MCF 10A (cell line): Measurements from ENCODE around the gene SFT2D2. TPM values are rescaled to one million over a fixed set of nuclear protein-coding genes. Genes with fewer than 3 reads are reported as not detected.

Experiments
- BruUV-seq: library from RNA; stranded (reverse); fragments of 400-500 nt; replicated peaks from 2 replicates; lab custom pipeline; 2021; lab: Mats Ljungman, UMichigan
- CTCF ChIA-PET: fragments of 300-600 bp; sonication (Branson Sonifier 250); formaldehyde crosslinking; extraction: SDS; loops from one replicate; lab custom pipeline; 2021; ENCODE audit warnings: antibody characterized with exemption, inconsistent platforms; lab: Yijun Ruan, JAX
- POLR2A ChIA-PET: fragments of 300-600, 350-650 bp; sonication (Branson Sonifier 250); formaldehyde crosslinking; extraction: SDS; loops from one replicate; lab custom pipeline; 2020; ENCODE audit warnings: antibody characterized with exemption, inconsistent platforms; lab: Yijun Ruan, JAX
- DNase-seq: peaks from one replicate; pipeline ENCODE4 v3.0.0-alpha.2; 2018; ENCODE audit not compliant: unreplicated experiment
- H3K27ac Mint-ChIP-seq: one replicate; pipeline ENCODE4 v1.8.0; 2022; ENCODE audit warnings: mild to moderate bottlenecking, low read depth, mixed read lengths; ENCODE audit not compliant: unreplicated experiment
- H3K27me3 Mint-ChIP-seq: one replicate; pipeline ENCODE4 v1.8.0; 2022; ENCODE audit warnings: mixed read lengths; ENCODE audit not compliant: insufficient read depth, unreplicated experiment
- H3K36me3 Mint-ChIP-seq: one replicate; pipeline ENCODE4 v1.8.0; 2022; ENCODE audit warnings: mild to moderate bottlenecking, moderate library complexity, mixed read lengths; ENCODE audit not compliant: insufficient read depth, unreplicated experiment
- H3K4me1 Mint-ChIP-seq: one replicate; pipeline ENCODE4 v1.8.0; 2022; ENCODE audit warnings: mixed read lengths; ENCODE audit not compliant: insufficient read depth, unreplicated experiment
- H3K4me3 Mint-ChIP-seq: one replicate; pipeline ENCODE4 v1.8.0; 2022; ENCODE audit warnings: mild to moderate bottlenecking, moderate library complexity, mixed read lengths; ENCODE audit not compliant: unreplicated experiment
- H3K9me3 Mint-ChIP-seq: one replicate; pipeline ENCODE4 v1.8.0; 2022; ENCODE audit warnings: mixed read lengths; ENCODE audit not compliant: unreplicated experiment
- intact Hi-C: fragments of 100-400 bp; cut with micrococcal nuclease; formaldehyde crosslinking; loops from 2 replicates; pipeline ENCODE4 v1.14.1; 2022
- total RNA-seq: library from RNA; stranded (reverse); gene quantifications from 2 replicates; pipeline ENCODE4 v1.2.3, GENCODE V29; 2022
- TF ChIP-seq, protein P1 (sequence below): fragments of 200-600 bp; IDR thresholded peaks from one replicate; pipeline ENCODE4 v1.8.0; 2022; ENCODE audit warnings: antibody characterized with exemption, mild to moderate bottlenecking; ENCODE audit not compliant: unreplicated experiment

Gene SFT2D2
- total RNA-seq, 1 experiment from 2014 or later: 56.5 TPM

DNA sequence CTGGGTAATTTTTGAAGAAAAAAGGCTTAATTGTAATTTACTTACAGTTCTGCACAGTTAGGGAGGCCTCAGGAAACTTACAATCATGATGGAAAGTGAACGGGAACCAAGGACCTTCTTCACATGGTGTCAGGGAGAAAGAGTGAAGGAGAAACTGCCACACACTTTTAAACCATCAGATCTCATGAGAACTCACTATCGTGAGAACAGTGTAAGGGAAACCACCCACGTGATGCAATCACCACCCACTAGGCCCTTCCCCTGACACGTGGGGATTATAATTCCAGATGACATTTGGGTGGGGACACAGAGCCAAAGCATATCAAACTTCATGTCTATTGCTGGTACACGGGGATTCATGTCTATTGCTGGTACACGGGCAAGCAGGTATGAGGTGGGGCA, 5.3 kb upstream of the SFT2D2 start:
- no peaks in the 10 kb centered on the region for H3K36me3 Mint-ChIP-seq
- intact Hi-C loops: no loop called here
- ChIA-PET CTCF (interaction anchor here (1.4 kb wide), 1 partner anchor 15 kb away, joined by 3 read pairs; no protein-coding TSS in a partner anchor), POLR2A (no interaction called here)
- no peaks in the 10 kb centered on the region for H3K27me3 Mint-ChIP-seq
- DNase-seq: no peak
- TF ChIP-seq, protein P1, sequence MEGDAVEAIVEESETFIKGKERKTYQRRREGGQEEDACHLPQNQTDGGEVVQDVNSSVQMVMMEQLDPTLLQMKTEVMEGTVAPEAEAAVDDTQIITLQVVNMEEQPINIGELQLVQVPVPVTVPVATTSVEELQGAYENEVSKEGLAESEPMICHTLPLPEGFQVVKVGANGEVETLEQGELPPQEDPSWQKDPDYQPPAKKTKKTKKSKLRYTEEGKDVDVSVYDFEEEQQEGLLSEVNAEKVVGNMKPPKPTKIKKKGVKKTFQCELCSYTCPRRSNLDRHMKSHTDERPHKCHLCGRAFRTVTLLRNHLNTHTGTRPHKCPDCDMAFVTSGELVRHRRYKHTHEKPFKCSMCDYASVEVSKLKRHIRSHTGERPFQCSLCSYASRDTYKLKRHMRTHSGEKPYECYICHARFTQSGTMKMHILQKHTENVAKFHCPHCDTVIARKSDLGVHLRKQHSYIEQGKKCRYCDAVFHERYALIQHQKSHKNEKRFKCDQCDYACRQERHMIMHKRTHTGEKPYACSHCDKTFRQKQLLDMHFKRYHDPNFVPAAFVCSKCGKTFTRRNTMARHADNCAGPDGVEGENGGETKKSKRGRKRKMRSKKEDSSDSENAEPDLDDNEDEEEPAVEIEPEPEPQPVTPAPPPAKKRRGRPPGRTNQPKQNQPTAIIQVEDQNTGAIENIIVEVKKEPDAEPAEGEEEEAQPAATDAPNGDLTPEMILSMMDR: no peak
- H3K9me3 Mint-ChIP-seq: peaks cover 9% of the 10 kb centered on the region
- peaks cover 25% of the 10 kb centered on the region for H3K4me1 Mint-ChIP-seq
- H3K27ac Mint-ChIP-seq: no peak overlapping the region
- BruUV-seq: no TSS peak
- H3K4me3 Mint-ChIP-seq: no peak overlapping the region

DNA sequence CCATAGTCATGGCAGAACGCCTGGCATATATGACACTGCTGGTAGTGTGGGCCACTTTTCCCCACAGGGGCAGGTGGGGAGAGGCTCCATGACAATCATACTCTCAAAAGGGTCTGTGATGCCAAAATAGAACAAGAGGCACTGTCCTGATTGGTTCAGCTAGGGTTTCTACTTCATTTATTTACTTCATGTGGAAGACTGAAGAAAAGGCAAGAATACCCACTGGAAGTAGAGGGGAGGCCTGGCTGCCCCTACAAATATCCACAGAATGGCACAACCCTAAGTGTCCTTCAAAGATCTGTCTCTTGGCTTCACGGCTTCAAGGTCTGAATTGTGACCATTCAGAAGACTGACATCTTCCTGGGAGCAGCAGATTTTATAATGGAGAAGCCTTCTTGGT, 4.5 kb upstream of the SFT2D2 start:
- Mint-ChIP-seq H3K27ac (no peak overlapping the region), H3K4me3 (no peak overlapping the region), H3K4me1 (peaks cover 21% of the 10 kb centered on the region), H3K9me3 (peaks cover 9% of the 10 kb centered on the region), H3K36me3 (no peaks in the 10 kb centered on the region), H3K27me3 (no peaks in the 10 kb centered on the region)
- intact Hi-C loops: no loop called here
- ChIA-PET POLR2A (no interaction called here), CTCF (interaction anchor here (0.6 to 1.4 kb wide), 3 partner anchors 14 to 1255 kb away, joined by 3 to 5 read pairs (median 3); no protein-coding TSS in a partner anchor)
- DNase-seq: no peak
- no TSS peak for BruUV-seq
- TF ChIP-seq, protein P1: no peak

DNA sequence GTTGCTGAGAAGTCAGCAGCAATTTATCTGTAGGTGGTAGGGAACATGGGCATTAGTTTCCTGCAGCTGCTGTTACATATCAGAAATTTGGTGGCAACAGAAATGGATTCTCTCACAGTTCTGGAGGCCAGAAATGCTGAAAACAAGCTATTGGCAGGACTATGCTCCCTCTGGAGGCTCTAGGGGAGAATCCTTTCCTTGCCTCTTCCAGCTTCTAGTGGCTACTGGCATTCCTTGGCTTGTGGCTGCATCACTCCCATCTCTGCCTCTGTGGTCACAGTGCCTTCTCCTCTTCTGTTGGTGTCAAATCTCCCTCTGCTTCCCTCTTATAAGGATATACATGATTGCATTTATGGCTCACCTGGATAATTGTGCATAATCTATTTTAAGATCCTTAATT, 2.5 kb upstream of the SFT2D2 start:
- BruUV-seq: no TSS peak
- Mint-ChIP-seq H3K27me3 (no peaks in the 10 kb centered on the region), H3K9me3 (peaks cover 9% of the 10 kb centered on the region), H3K36me3 (no peaks in the 10 kb centered on the region), H3K27ac (peak overlapping the region; percentile 21), H3K4me3 (no peak overlapping the region), H3K4me1 (peaks cover 34% of the 10 kb centered on the region)
- POLR2A ChIA-PET: interaction anchor here (6.7 kb wide), 1 partner anchor 43 kb away, joined by 93 read pairs; the partner anchor contains the start of gene TIPRL
- DNase-seq: no peak
- TF ChIP-seq, protein P1: no peak
- intact Hi-C loops: no loop called here
- CTCF ChIA-PET: interaction anchor here (0.6 kb wide), 1 partner anchor 98 kb away, joined by 4 read pairs; no protein-coding TSS in a partner anchor

DNA sequence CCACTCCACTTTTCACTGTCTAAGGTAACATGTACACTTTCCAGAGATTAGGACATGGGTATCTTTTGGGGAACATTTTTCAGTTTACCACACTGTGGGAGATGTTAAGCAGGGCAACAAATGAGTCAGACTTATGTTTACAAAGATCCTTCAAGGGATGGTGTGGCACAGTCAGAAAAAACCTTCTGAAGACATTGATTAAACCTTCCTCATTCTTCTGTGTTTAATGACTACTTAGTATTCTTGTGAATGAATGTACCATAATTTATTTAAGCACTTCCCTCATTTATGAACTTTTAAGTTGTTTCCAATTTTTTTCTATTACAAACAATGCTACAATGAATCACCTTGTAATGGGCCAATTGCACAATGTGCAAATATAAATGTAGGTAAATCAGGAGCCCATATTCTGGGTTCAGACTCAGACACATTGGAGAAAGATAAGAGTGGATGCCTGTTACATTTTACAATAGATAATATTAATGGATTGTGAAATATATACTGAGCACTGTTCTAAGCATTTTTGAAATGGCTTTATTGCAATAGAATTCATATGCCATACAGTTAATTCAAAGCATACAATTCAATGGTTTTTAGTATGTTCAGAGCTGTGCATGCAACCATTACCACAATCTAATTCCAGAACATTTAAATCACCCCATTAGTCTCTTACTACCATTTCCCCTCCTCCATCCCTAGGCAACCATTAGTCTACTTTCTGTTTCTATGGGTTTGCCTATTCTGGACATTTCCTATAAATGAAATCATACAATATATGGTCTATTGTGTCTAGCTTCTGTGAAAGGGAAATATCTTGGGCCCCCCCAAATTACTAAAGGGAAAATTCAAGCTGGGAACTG, 1.9 kb upstream of the SFT2D2 start:
- peak; percentile 21 for DNase-seq
- ChIA-PET POLR2A (interaction anchor here (0.7 to 6.7 kb wide), 4 partner anchors 9 to 44 kb away, joined by 3 to 93 read pairs (median 7); partner anchors contain the start of gene TIPRL), CTCF (interaction anchor here (0.6 to 3.4 kb wide), 4 partner anchors 11 to 216 kb away, joined by 3 to 27 read pairs (median 8); partner anchors contain the start of gene TIPRL)
- no peak overlapping the region for H3K4me3 Mint-ChIP-seq
- TF ChIP-seq, protein P1: no peak
- H3K9me3 Mint-ChIP-seq: peaks cover 9% of the 10 kb centered on the region
- H3K27me3 Mint-ChIP-seq: no peaks in the 10 kb centered on the region
- no peaks in the 10 kb centered on the region for H3K36me3 Mint-ChIP-seq
- H3K4me1 Mint-ChIP-seq: peaks cover 39% of the 10 kb centered on the region
- H3K27ac Mint-ChIP-seq: no peak overlapping the region
- intact Hi-C loops: no loop called here
- BruUV-seq: no TSS peak
